IPS DF 6.9 (cell line): ENCODE measurements around the gene RABL3.

Experiments
- DNase-seq: peaks from one replicate; pipeline ENCODE4 v3.0.0-alpha.2; 2013; ENCODE audit warnings: low read depth, low spot score
- H3K27ac ChIP-seq: one replicate; pipeline ENCODE4 v1.5.1; 2013; ENCODE audit warnings: low read length, control low read depth
- H3K27me3 ChIP-seq: 2 replicates; pipeline ENCODE4 v1.6.1; 2013; ENCODE audit warnings: mild to moderate bottlenecking, low read length; ENCODE audit not compliant: control insufficient read depth, insufficient read depth
- H3K36me3 ChIP-seq: 2 replicates; pipeline ENCODE4 v1.6.1; 2013; ENCODE audit warnings: low read length; ENCODE audit not compliant: control insufficient read depth, insufficient read depth
- H3K4me1 ChIP-seq: 2 replicates; pipeline ENCODE4 v1.6.1; 2013; ENCODE audit warnings: low read length; ENCODE audit not compliant: control insufficient read depth, insufficient read depth
- H3K4me3 ChIP-seq: 2 replicates; pipeline ENCODE4 v1.5.1; 2013; ENCODE audit warnings: mild to moderate bottlenecking, low read length
- H3K9me3 ChIP-seq: 2 replicates; pipeline ENCODE4 v1.6.1; 2013; ENCODE audit warnings: low read length, inconsistent platforms; ENCODE audit not compliant: control insufficient read depth, insufficient read depth
- WGBS: extraction: QIAGEN DNeasy Blood & Tissue Kit; methylation state at CpG from one replicate; pipeline ENCODE4 v1.1.7; 2013; ENCODE audit warnings: mixed read lengths, missing lambda C conversion rate; ENCODE audit not compliant: insufficient read length, insufficient coverage; 5-methylcytosine and 5-hydroxymethylcytosine counted together

Gene RABL3

DNA sequence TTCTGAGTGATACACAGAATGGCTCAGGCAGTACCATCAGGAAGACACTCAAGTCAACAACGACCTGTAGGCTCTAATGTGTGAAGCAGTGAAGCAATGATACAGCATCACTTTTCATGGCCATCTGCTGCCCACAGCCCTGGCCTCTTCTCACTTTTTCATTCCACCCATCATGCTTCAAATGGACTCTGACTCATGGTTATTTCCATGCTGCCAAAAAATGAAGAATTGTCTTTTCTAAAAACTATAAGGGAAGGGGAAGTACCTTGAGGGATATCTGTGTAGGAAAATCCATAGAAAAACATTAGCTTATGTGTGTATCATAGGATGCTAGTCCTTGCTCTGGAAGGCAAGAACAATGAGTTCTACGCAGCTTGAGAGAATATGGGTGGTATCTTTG, 71.7 kb downstream of the RABL3 start:
- WGBS, result no CpG with 5 or more reads among the region's 2 CpGs
- no peak overlapping the region for H3K27ac ChIP-seq
- H3K4me1 ChIP-seq, result no peaks in the 10 kb centered on the region
- H3K36me3 ChIP-seq, result no peaks in the 10 kb centered on the region
- DNase-seq, result no peak
- no peaks in the 10 kb centered on the region for H3K9me3 ChIP-seq
- H3K27me3 ChIP-seq, result no peaks in the 10 kb centered on the region
- no peak overlapping the region for H3K4me3 ChIP-seq

DNA sequence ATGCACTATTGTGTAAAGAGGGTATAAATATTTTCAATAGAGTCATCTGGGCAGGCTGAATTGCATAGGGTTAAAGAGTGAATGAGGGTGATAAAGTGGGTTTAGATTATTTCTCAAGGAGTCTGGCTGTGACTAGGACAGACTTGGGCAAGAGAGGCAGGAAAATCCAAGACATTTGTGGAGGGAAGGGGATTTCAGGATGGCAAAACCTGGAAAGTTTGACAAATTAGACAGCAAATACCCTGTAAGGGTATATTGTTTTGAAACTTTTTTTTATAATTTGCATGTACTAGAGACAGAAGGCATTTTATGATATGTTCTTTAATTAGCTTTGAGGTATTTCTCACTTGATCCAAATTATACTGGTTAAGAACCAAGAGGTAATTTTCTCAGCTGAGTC, 77.4 kb downstream of the RABL3 start:
- Histone ChIP-seq H3K27me3 (no peaks in the 10 kb centered on the region), H3K4me3 (no peak overlapping the region), H3K27ac (no peak overlapping the region), H3K36me3 (no peaks in the 10 kb centered on the region), H3K4me1 (no peaks in the 10 kb centered on the region), H3K9me3 (no peaks in the 10 kb centered on the region)
- no peak for DNase-seq

DNA sequence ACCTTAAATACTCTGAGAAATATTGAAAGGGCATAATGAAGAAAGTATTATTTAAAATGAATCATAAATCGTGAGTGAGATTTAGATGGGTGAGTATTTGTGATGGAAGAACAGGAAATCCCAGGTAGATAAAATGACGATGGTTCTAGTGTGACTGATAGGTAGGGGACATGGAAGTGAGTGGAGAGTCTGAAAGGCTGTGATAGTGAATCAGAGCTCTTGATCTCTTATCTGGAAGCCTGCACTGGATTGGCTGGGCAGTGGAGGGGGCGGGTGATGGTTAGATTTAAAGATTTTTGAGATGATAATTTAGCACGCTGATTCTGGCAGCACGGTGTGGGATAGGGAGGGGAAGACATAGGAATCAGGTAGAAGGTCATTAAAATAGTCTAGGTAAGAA, 80.4 kb downstream of the RABL3 start:
- Histone ChIP-seq H3K4me1 (no peaks in the 10 kb centered on the region), H3K27ac (no peak overlapping the region), H3K36me3 (no peaks in the 10 kb centered on the region), H3K9me3 (no peaks in the 10 kb centered on the region; the same call in 1 of the 2 replicates), H3K4me3 (no peak overlapping the region), H3K27me3 (no peaks in the 10 kb centered on the region)
- no peak for DNase-seq
- 90% methylated on average over 3 of the region's 5 CpGs for WGBS

DNA sequence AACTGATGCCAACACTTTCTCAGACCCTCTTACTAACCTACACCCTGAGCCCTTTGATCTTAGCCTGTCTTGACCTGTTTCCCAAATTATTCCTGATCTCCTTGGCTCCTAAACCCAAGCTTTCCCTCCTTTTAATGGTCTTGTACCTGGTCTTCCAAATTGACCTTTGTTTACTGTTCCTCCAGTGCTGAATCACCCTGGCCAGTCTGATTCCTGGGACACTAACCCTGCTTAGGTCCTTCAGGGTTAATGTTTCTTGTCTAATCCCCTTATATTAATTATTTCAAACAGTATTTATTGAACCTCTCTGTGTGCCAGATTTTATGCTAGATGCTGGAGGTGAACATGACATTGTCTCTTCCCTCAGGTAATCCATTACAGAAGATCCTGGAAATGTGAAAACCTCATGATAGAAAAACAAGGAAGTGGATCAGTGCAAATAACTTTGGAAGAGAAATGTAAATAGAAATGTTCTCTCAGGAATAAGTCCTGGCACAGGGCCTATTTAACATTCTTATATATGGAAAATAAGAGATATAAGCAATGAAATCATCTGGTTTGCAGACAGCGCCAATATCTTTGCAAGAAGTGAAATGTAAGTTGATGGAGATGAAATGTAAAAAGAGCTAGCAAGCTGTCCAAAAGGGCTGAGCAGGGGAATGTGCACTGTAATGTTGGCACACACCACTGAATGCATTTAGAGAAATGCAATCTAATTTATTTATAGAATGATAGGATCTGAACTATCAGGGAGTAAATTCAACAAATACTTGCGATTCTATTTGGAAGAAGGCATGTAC, 81.0 kb downstream of the RABL3 start:
- H3K4me3 ChIP-seq, result no peak overlapping the region
- no peaks in the 10 kb centered on the region for H3K36me3 ChIP-seq
- WGBS, result no CpG with 5 or more reads among the region's 2 CpGs
- no peaks in the 10 kb centered on the region for H3K4me1 ChIP-seq
- H3K27me3 ChIP-seq, result no peaks in the 10 kb centered on the region
- no peak overlapping the region for H3K27ac ChIP-seq
- no peaks in the 10 kb centered on the region; the same call in 1 of the 2 replicates for H3K9me3 ChIP-seq
- DNase-seq, result no peak

DNA sequence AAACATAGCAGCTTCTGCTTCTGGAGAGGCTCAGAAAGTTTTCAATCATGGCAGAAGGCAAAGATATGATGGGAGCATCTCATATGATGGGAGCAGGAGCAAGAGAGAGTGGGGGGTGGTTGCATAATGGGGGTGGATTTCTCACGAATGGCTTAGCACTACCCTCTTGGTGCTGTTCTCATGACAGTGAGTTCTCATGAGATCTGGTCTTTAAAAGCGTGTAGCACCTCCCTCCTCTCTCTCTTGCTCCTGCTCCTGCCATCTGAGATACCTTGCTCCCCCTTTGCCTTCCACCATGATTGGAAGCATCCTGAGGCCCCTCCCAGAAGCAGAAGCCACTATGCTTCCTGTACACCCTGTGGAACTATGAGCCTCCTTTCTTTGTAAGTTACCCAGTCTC, 82.5 kb downstream of the RABL3 start:
- WGBS, result no CpG with 5 or more reads among the region's 2 CpGs
- no peaks in the 10 kb centered on the region for H3K36me3 ChIP-seq

DNA sequence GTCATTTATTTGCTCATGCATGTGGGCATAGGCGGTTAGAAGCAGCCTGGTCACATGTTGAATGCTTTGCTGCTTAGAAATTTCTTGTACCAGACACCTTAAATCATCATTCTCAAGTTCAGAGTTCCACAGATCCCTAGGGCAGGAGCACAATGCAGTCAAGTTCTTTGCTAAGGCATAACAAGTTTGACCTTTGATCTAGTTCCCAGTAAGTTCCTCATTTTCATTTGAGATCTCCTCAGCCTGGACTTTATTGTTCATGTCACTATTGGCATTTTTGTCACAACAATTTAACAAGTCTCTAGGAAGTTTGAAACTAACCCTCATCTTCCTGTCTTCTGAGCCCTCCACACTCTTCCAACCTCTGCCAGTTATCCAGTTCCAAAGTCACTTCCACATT, 83.0 kb downstream of the RABL3 start:
- no peak for DNase-seq
- Histone ChIP-seq H3K27me3 (no peaks in the 10 kb centered on the region), H3K36me3 (no peaks in the 10 kb centered on the region), H3K4me1 (no peaks in the 10 kb centered on the region), H3K9me3 (no peaks in the 10 kb centered on the region; the same call in 1 of the 2 replicates), H3K4me3 (no peak overlapping the region), H3K27ac (no peak overlapping the region)
- no CpG with 5 or more reads among the region's 1 CpG for WGBS

More for the DNA sequence above, 82.5 kb downstream of the RABL3 start:
- Histone ChIP-seq H3K4me1 (no peaks in the 10 kb centered on the region), H3K27me3 (no peaks in the 10 kb centered on the region), H3K4me3 (no peak overlapping the region), H3K9me3 (no peaks in the 10 kb centered on the region; the same call in 1 of the 2 replicates), H3K27ac (no peak overlapping the region)
- DNase-seq, result no peak

DNA sequence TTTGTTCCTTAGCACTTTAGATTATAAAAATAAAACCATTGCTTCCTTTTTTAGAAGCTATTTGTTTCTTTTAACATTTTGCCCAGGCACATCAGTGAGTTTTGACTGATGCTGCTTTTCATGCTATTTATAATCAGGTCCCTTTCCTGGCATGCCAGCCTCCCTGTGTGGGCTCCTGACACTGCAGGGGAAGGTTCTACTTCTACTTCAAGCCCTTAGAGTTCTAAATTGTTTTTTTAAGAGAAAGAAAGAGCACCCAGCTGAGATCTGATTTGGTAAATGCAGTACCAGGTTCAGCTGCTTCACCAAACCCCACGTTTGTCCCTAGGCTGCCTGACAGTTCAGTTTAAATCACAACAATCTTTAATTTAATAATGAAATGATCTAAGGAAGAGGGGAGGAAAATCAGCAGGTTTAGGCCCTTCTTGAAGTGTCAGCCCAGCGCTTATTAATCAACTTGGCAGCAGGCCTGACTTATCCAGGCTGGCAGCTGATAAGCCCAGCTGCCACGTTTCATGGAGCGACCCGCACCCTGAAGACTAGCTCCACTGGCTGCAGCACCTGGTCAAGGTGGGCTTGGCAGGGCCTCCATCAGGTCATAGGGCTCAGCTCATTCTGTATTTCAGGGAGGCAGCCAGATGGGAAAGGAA, 89.3 kb downstream of the RABL3 start:
- Histone ChIP-seq H3K4me3 (no peak overlapping the region), H3K4me1 (no peaks in the 10 kb centered on the region), H3K9me3 (no peaks in the 10 kb centered on the region), H3K27ac (no peak overlapping the region), H3K36me3 (no peaks in the 10 kb centered on the region), H3K27me3 (no peaks in the 10 kb centered on the region)
- DNase-seq, result no peak
- no CpG with 5 or more reads among the region's 5 CpGs for WGBS

DNA sequence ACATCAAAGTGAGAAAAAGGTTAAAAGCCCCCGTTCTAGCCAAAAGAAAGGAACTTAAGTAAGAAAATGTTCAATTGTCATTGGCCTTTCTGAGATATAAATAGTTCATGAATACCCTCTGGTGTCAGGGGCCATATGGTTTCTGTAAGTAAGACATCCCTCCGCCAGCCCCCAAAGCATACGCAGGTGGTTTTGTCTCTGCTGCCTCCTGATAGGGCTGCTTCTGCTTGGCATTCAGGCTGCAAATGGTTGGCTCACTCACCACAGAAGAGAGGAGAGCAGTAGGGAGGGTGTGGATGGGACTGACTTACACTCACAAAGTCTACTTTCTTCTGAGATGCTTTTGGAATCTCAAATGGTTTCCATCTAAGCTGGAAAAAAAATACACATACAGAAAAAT, 90.0 kb downstream of the RABL3 start:
- H3K27ac ChIP-seq, result no peak overlapping the region
- H3K4me1 ChIP-seq, result no peaks in the 10 kb centered on the region
- no peaks in the 10 kb centered on the region for H3K9me3 ChIP-seq
- H3K36me3 ChIP-seq, result no peaks in the 10 kb centered on the region
- no peak overlapping the region for H3K4me3 ChIP-seq
- DNase-seq, result no peak
- no CpG with 5 or more reads among the region's 3 CpGs for WGBS
- no peaks in the 10 kb centered on the region for H3K27me3 ChIP-seq

DNA sequence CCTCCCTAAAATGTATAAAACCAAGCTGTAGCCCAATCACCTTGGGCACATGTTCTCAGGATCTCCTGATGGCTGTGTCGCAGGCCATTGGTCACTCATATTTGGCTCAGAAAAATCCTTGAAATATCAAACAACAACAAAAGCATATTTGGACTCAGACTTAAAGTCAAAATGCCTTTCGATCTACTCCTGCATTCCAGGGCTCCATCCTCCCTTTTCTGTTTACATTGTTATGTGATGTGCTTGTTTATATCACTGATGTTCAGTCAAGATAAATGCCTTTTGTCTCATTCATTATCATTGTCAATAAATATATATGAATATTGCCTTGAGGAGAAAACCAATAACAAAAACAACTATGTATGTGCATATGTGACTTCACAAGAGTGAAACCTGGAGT, 92.0 kb downstream of the RABL3 start:
- H3K9me3 ChIP-seq, result no peaks in the 10 kb centered on the region
- H3K36me3 ChIP-seq, result no peaks in the 10 kb centered on the region
- no peak overlapping the region for H3K27ac ChIP-seq
- DNase-seq, result no peak
- H3K4me1 ChIP-seq, result no peaks in the 10 kb centered on the region
- WGBS, result no CpG with 5 or more reads among the region's 2 CpGs
- no peak overlapping the region for H3K4me3 ChIP-seq
- no peaks in the 10 kb centered on the region for H3K27me3 ChIP-seq

DNA sequence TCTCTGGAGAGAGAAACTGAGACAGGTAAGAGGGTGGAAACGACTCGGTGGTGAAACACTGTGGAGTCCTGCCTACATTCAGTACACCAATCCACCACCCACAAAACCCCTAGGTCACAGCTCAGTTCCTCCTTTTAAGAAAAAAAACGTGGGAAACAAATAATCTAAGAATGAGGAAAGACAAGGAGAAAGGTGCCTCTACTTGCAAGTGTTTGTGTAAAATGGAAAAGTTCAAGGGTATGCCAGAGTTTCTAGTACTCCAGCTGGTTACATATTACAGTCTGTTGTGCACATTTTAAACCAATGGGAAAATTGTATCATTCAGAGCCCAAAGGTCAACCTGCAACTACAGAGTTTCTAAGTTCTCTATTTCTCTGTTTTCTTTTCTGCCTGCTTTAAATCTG, 92.5 kb downstream of the RABL3 start:
- WGBS, result no CpG with 5 or more reads among the region's 3 CpGs
- H3K4me3 ChIP-seq, result no peak overlapping the region
- no peaks in the 10 kb centered on the region for H3K9me3 ChIP-seq
- H3K27ac ChIP-seq, result no peak overlapping the region
- no peaks in the 10 kb centered on the region for H3K4me1 ChIP-seq
- no peaks in the 10 kb centered on the region for H3K36me3 ChIP-seq
- DNase-seq, result no peak
- H3K27me3 ChIP-seq, result no peaks in the 10 kb centered on the region

DNA sequence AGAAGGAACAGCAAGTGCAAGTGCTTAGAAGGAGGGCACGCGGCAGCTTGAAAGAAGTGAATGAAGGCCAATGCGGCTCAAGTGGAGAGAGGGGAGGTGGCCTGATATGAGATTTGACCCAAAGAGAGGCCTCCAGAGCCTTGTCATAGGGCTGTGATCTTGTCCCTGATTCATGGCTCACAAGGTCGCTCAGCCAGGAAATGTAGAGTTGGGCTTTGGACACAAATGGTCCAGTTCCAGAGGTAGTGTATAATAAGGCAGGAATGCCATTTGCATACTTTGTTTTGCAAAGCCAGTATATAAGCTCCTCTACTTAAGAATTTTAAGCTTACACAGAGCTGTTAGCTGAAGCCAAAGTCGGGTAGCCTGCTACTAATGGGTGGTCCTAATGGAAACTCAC, 94.0 kb downstream of the RABL3 start:
- no CpG with 5 or more reads among the region's 5 CpGs for WGBS
- Histone ChIP-seq H3K27me3 (no peaks in the 10 kb centered on the region), H3K4me1 (no peaks in the 10 kb centered on the region), H3K36me3 (no peaks in the 10 kb centered on the region), H3K27ac (no peak overlapping the region), H3K9me3 (no peaks in the 10 kb centered on the region), H3K4me3 (no peak overlapping the region)
- DNase-seq, result no peak
